ENCODE measurements around the gene NTRK2. TPM values are rescaled to one million over a fixed set of nuclear protein-coding genes. Genes with fewer than 3 reads are reported as not detected.

NTRK2 gene
- total RNA-seq, 1 experiment from 2014 or later: 0.06 TPM

GRCh38 chr9:84647699-84648098 lies 21.8 kb upstream of the NTRK2 start:
- intact Hi-C loops (cut with micrococcal nuclease; ENCODE audit: unreplicated experiment): no loop called here
- Histone ChIP-seq H3K27ac (ENCODE audit: low read depth, low read length, poor library complexity, severe bottlenecking) (no peak overlapping the region), H3K9me3 (ENCODE audit: low read depth, low read length, poor library complexity, severe bottlenecking) (no peaks in the 10 kb centered on the region), H3K27me3 (replicated peaks; ENCODE audit: insufficient read depth, low read depth, low read length, poor library complexity) (no peaks in the 10 kb centered on the region), H3K4me3 (ENCODE audit: low read depth, low read length, poor library complexity, severe bottlenecking) (no peak overlapping the region), H3K4me1 (ENCODE audit: insufficient read depth, low read length, poor library complexity, severe bottlenecking) (no peaks in the 10 kb centered on the region), H3K36me3 (ENCODE audit: insufficient read depth, low read length, poor library complexity, severe bottlenecking) (no peaks in the 10 kb centered on the region)
- no peak for TF ChIP-seq CTCF (conservative IDR thresholded peaks at IDR 0.05; ENCODE audit: low read depth, low read length)
- no peak for TF ChIP-seq EZH2 (IDR thresholded peaks at IDR 0.05; ENCODE audit: borderline replicate concordance, low read depth, low read length, poor library complexity, severe bottlenecking)
- CTCF ChIA-PET: no interaction called here
- DNase-seq (ENCODE audit: low spot score): no peak
- BruUV-seq (replicated peaks): no TSS peak
- POLR2A ChIA-PET (ENCODE audit: low non-redundant PET): no interaction called here

GRCh38 chr9:84652496-84653120 lies 16.9 kb upstream of the NTRK2 start:
- Histone ChIP-seq H3K4me1 (ENCODE audit: insufficient read depth, low read length, poor library complexity, severe bottlenecking) (no peaks in the 10 kb centered on the region), H3K27me3 (replicated peaks; ENCODE audit: insufficient read depth, low read depth, low read length, poor library complexity) (no peaks in the 10 kb centered on the region), H3K4me3 (ENCODE audit: low read depth, low read length, poor library complexity, severe bottlenecking) (no peak overlapping the region), H3K9me3 (ENCODE audit: low read depth, low read length, poor library complexity, severe bottlenecking) (no peaks in the 10 kb centered on the region), H3K27ac (ENCODE audit: low read depth, low read length, poor library complexity, severe bottlenecking) (no peak overlapping the region), H3K36me3 (ENCODE audit: insufficient read depth, low read length, poor library complexity, severe bottlenecking) (no peaks in the 10 kb centered on the region)
- CTCF ChIA-PET: interaction anchor here (0.5 kb wide), 1 partner anchor 957 kb away, joined by 7 read pairs; no protein-coding TSS in a partner anchor
- peak; percentile 32 for DNase-seq (ENCODE audit: low spot score)
- intact Hi-C loops (cut with micrococcal nuclease; ENCODE audit: unreplicated experiment): no loop called here
- peak; percentile 25; the same call in 1 of the 2 replicates for TF ChIP-seq CTCF (conservative IDR thresholded peaks at IDR 0.05; ENCODE audit: low read depth, low read length)
- TF ChIP-seq EZH2 (IDR thresholded peaks at IDR 0.05; ENCODE audit: borderline replicate concordance, low read depth, low read length, poor library complexity, severe bottlenecking): no peak
- POLR2A ChIA-PET (ENCODE audit: low non-redundant PET): interaction anchor here (0.6 kb wide), 1 partner anchor 630 kb away, joined by 3 read pairs; no protein-coding TSS in a partner anchor
- no TSS peak for BruUV-seq (replicated peaks)

GRCh38 chr9:84655447-84655846 lies 14.1 kb upstream of the NTRK2 start:
- ChIA-PET POLR2A (ENCODE audit: low non-redundant PET) (no interaction called here), CTCF (no interaction called here)
- Histone ChIP-seq H3K4me3 (ENCODE audit: low read depth, low read length, poor library complexity, severe bottlenecking) (no peak overlapping the region), H3K36me3 (ENCODE audit: insufficient read depth, low read length, poor library complexity, severe bottlenecking) (no peaks in the 10 kb centered on the region), H3K27ac (ENCODE audit: low read depth, low read length, poor library complexity, severe bottlenecking) (no peak overlapping the region), H3K4me1 (ENCODE audit: insufficient read depth, low read length, poor library complexity, severe bottlenecking) (no peaks in the 10 kb centered on the region), H3K9me3 (ENCODE audit: low read depth, low read length, poor library complexity, severe bottlenecking) (no peaks in the 10 kb centered on the region), H3K27me3 (replicated peaks; ENCODE audit: insufficient read depth, low read depth, low read length, poor library complexity) (peaks cover 8% of the 10 kb centered on the region)
- BruUV-seq (replicated peaks): no TSS peak
- no peak for DNase-seq (ENCODE audit: low spot score)
- TF ChIP-seq CTCF (conservative IDR thresholded peaks at IDR 0.05; ENCODE audit: low read depth, low read length) (no peak), EZH2 (IDR thresholded peaks at IDR 0.05; ENCODE audit: borderline replicate concordance, low read depth, low read length, poor library complexity, severe bottlenecking) (no peak)
- intact Hi-C loops (cut with micrococcal nuclease; ENCODE audit: unreplicated experiment): no loop called here

Measured in A673 (cell line).